WTC11 (cell line): ENCODE measurements around the gene EGR4. TPM values are rescaled to one million over a fixed set of nuclear protein-coding genes. Genes with fewer than 3 reads are reported as not detected.

Experiments used
- ATAC-seq: fragments of 200-7000 bp; cut with Tn5 transposase; 2 replicates; pipeline ENCODE4 v1.10.0; 2021; ENCODE audit warnings: mild to moderate bottlenecking, moderate library complexity
- CTCF ChIA-PET: fragments of 300-600 bp; sonication (Branson Sonifier 250); formaldehyde crosslinking; loops from one replicate; lab custom pipeline; 2021; ENCODE audit warnings: antibody characterized with exemption; lab: Charles Lee
- POLR2A ChIA-PET: fragments of 350-600 bp; sonication (Branson Sonifier 250); formaldehyde crosslinking; loops from one replicate; lab custom pipeline; 2021; ENCODE audit warnings: antibody characterized with exemption; lab: Charles Lee
- DNase-seq: peaks from one replicate; pipeline ENCODE4 v3.0.0; 2021; ENCODE audit warnings: low spot score
- H3K27ac Mint-ChIP-seq: 2 replicates; pipeline ENCODE4 v1.8.0; 2021; ENCODE audit warnings: mixed read lengths
- H3K27me3 Mint-ChIP-seq: 2 replicates; pipeline ENCODE4 v1.8.0; 2021; ENCODE audit warnings: low read depth, mild to moderate bottlenecking, moderate library complexity, mixed read lengths
- H3K36me3 Mint-ChIP-seq: 2 replicates; pipeline ENCODE4 v1.8.0; 2021; ENCODE audit warnings: mixed read lengths
- H3K4me1 Mint-ChIP-seq: 2 replicates; pipeline ENCODE4 v1.8.0; 2022; ENCODE audit warnings: mixed read lengths
- H3K4me3 Mint-ChIP-seq: 2 replicates; pipeline ENCODE4 v1.8.0; 2021; ENCODE audit warnings: mild to moderate bottlenecking, moderate library complexity, mixed read lengths
- H3K9me3 Mint-ChIP-seq: 2 replicates; pipeline ENCODE4 v1.8.0; 2021; ENCODE audit warnings: mixed read lengths
- ATF1 ChIP-seq: sonication (generic); formaldehyde crosslinking; IDR thresholded peaks from 2 replicates; pipeline ENCODE4 v1.8.1; 2023; ENCODE audit warnings: mild to moderate bottlenecking, moderate library complexity, missing genetic modification reagents
- CREB1 ChIP-seq: sonication (generic); formaldehyde crosslinking; IDR thresholded peaks from 2 replicates; pipeline ENCODE4 v1.8.0; 2023; ENCODE audit warnings: mild to moderate bottlenecking, missing genetic modification reagents
- CREM ChIP-seq: sonication (generic); formaldehyde crosslinking; IDR thresholded peaks from 2 replicates; pipeline ENCODE4 v1.8.1; 2022; ENCODE audit warnings: mild to moderate bottlenecking, missing genetic modification reagents, moderate library complexity
- E2F5 ChIP-seq: sonication (generic); formaldehyde crosslinking; IDR thresholded peaks from 2 replicates; pipeline ENCODE4 v1.8.1; 2022; ENCODE audit warnings: mild to moderate bottlenecking, moderate library complexity, missing genetic modification reagents
- FOXJ3 ChIP-seq: sonication (generic); formaldehyde crosslinking; IDR thresholded peaks from 2 replicates; pipeline ENCODE4 v1.9.0; 2021; ENCODE audit warnings: missing genetic modification reagents, mild to moderate bottlenecking, borderline replicate concordance
- GABPB1 ChIP-seq: sonication (generic); formaldehyde crosslinking; IDR thresholded peaks from 2 replicates; pipeline ENCODE4 v1.8.1; 2023; ENCODE audit warnings: mild to moderate bottlenecking, missing genetic modification reagents
- GTF2I ChIP-seq: fragments of 250-450 bp; sonication (Bioruptor Pico); conservative IDR thresholded peaks from 2 replicates; pipeline ENCODE4 v1.4.0; 2021; ENCODE audit warnings: mild to moderate bottlenecking
- MLX ChIP-seq: sonication (generic); formaldehyde crosslinking; IDR thresholded peaks from 2 replicates; pipeline ENCODE4 v1.8.1; 2023; ENCODE audit warnings: mild to moderate bottlenecking, missing genetic modification reagents, moderate library complexity
- MXD4 ChIP-seq: fragments of 250-450 bp; sonication (Bioruptor Pico); IDR thresholded peaks from 2 replicates; pipeline ENCODE4 v1.8.0; 2021; ENCODE audit warnings: mild to moderate bottlenecking, moderate library complexity, borderline replicate concordance
- NR1H2 ChIP-seq: sonication (generic); formaldehyde crosslinking; IDR thresholded peaks from 2 replicates; pipeline ENCODE4 v1.9.0; 2021; ENCODE audit warnings: mild to moderate bottlenecking, moderate library complexity, missing genetic modification reagents
- NR3C1 ChIP-seq: sonication (generic); formaldehyde crosslinking; conservative IDR thresholded peaks from 2 replicates; pipeline ENCODE4 v1.8.1; 2023; ENCODE audit warnings: low read depth, mild to moderate bottlenecking, missing genetic modification reagents
- OVOL2 ChIP-seq: fragments of 250-450 bp; sonication (Bioruptor Pico); IDR thresholded peaks from 2 replicates; pipeline ENCODE4 v1.9.0; 2021; ENCODE audit warnings: mild to moderate bottlenecking, borderline replicate concordance
- PRRX2 ChIP-seq: fragments of 250-450 bp; sonication (Bioruptor Pico); IDR thresholded peaks from 2 replicates; pipeline ENCODE4 v1.8.0; 2021; ENCODE audit warnings: mild to moderate bottlenecking
- SMAD4 ChIP-seq: sonication (generic); formaldehyde crosslinking; IDR thresholded peaks from 2 replicates; pipeline ENCODE4 v1.8.0; 2022; ENCODE audit warnings: mild to moderate bottlenecking, missing genetic modification reagents
- TCF7 ChIP-seq: sonication (generic); formaldehyde crosslinking; IDR thresholded peaks from 2 replicates; pipeline ENCODE4 v1.8.0; 2022; ENCODE audit warnings: mild to moderate bottlenecking, low read depth, missing genetic modification reagents, moderate library complexity
- ZNF416 ChIP-seq: fragments of 250-450 bp; sonication (Bioruptor Pico); IDR thresholded peaks from 2 replicates; pipeline ENCODE4 v1.9.0; 2021; ENCODE audit warnings: mild to moderate bottlenecking, inconsistent platforms
- ZNF532 ChIP-seq: fragments of 250-450 bp; sonication (Bioruptor Pico); IDR thresholded peaks from 2 replicates; pipeline ENCODE4 v1.9.0; 2021; ENCODE audit warnings: mild to moderate bottlenecking, borderline replicate concordance
- total RNA-seq: library from RNA; stranded (reverse); gene quantifications from 3 replicates; pipeline ENCODE4 v1.2.3, GENCODE V29; 2021
- TF ChIP-seq, protein P1 (sequence below): sonication (generic); formaldehyde crosslinking; conservative IDR thresholded peaks from 2 replicates; pipeline ENCODE4 v1.8.1; 2022; ENCODE audit warnings: mild to moderate bottlenecking, missing genetic modification reagents
- TF ChIP-seq, protein P2 (sequence below): sonication (generic); formaldehyde crosslinking; IDR thresholded peaks from 2 replicates; pipeline ENCODE4 v1.8.0; 2023; ENCODE audit warnings: mild to moderate bottlenecking, missing genetic modification reagents

Gene EGR4
- total RNA-seq, 1 experiment from 2014 or later = 0.13 TPM

- no peak for DNase-seq
- H3K4me3 Mint-ChIP-seq = no peak overlapping the region
- CTCF ChIA-PET = interaction anchor here (1.4 kb wide), 1 partner anchor 11 kb away, joined by 3 read pairs; no protein-coding TSS in a partner anchor
- POLR2A ChIA-PET = no interaction called here
- no peak overlapping the region for H3K27ac Mint-ChIP-seq
- no peaks in the 10 kb centered on the region for H3K9me3 Mint-ChIP-seq
- H3K27me3 Mint-ChIP-seq = peaks cover 25% of the 10 kb centered on the region
- TF ChIP-seq GABPB1 (CRISPR knock-in tag) (no peak), PRRX2 (no peak), FOXJ3 (CRISPR knock-in tag) (no peak), MLX (CRISPR knock-in tag) (no peak), GTF2I (no peak), ZNF532 (CRISPR knock-in tag) (no peak), CREB1 (CRISPR knock-in tag) (no peak), MXD4 (CRISPR knock-in tag) (no peak), OVOL2 (CRISPR knock-in tag) (no peak), NR1H2 (no peak)
- TF ChIP-seq, protein P1, sequence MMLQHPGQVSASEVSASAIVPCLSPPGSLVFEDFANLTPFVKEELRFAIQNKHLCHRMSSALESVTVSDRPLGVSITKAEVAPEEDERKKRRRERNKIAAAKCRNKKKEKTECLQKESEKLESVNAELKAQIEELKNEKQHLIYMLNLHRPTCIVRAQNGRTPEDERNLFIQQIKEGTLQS = no peak
- TF ChIP-seq, protein P2, sequence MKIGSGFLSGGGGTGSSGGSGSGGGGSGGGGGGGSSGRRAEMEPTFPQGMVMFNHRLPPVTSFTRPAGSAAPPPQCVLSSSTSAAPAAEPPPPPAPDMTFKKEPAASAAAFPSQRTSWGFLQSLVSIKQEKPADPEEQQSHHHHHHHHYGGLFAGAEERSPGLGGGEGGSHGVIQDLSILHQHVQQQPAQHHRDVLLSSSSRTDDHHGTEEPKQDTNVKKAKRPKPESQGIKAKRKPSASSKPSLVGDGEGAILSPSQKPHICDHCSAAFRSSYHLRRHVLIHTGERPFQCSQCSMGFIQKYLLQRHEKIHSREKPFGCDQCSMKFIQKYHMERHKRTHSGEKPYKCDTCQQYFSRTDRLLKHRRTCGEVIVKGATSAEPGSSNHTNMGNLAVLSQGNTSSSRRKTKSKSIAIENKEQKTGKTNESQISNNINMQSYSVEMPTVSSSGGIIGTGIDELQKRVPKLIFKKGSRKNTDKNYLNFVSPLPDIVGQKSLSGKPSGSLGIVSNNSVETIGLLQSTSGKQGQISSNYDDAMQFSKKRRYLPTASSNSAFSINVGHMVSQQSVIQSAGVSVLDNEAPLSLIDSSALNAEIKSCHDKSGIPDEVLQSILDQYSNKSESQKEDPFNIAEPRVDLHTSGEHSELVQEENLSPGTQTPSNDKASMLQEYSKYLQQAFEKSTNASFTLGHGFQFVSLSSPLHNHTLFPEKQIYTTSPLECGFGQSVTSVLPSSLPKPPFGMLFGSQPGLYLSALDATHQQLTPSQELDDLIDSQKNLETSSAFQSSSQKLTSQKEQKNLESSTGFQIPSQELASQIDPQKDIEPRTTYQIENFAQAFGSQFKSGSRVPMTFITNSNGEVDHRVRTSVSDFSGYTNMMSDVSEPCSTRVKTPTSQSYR (CRISPR knock-in tag) = no peak
- TF ChIP-seq, all 79 proteins: peak for 0
- Mint-ChIP-seq H3K4me1 (no peaks in the 10 kb centered on the region), H3K36me3 (no peaks in the 10 kb centered on the region)
- ATAC-seq = no peak
These were observed 14.4 kb upstream of the EGR4 start for GRCh38 chr2:73307720-73308119.

- no peaks in the 10 kb centered on the region for H3K36me3 Mint-ChIP-seq
- no peaks in the 10 kb centered on the region for H3K4me1 Mint-ChIP-seq
- no peak for TF ChIP-seq TCF7 (CRISPR knock-in tag)
- no peak for TF ChIP-seq ATF1 (CRISPR knock-in tag)
- no peak for TF ChIP-seq SMAD4 (CRISPR knock-in tag)
- no peak for TF ChIP-seq CREM (CRISPR knock-in tag)
- no peak for TF ChIP-seq NR3C1 (CRISPR knock-in tag)
- no peak for TF ChIP-seq ZNF416
- no peak for TF ChIP-seq MXD4 (CRISPR knock-in tag)
- no peak for TF ChIP-seq E2F5 (CRISPR knock-in tag)
- TF ChIP-seq, all 79 proteins: peak for 0
- H3K27ac Mint-ChIP-seq = no peak overlapping the region
- DNase-seq (no peak), ATAC-seq (no peak)
- no peaks in the 10 kb centered on the region for H3K9me3 Mint-ChIP-seq
- ChIA-PET CTCF (interaction anchor here (1.1 to 1.4 kb wide), 2 partner anchors 8 to 12 kb away, joined by 4 to 7 read pairs; partner anchors contain the start of gene EGR4), POLR2A (interaction anchor here (0.7 kb wide), 1 partner anchor 156 kb away, joined by 4 read pairs; no protein-coding TSS in a partner anchor)
- no peak overlapping the region for H3K4me3 Mint-ChIP-seq
- H3K27me3 Mint-ChIP-seq = peaks cover 61% of the 10 kb centered on the region
These were observed 8.3 kb upstream of the EGR4 start for GRCh38 chr2:73301636-73302035.
